MM.1S (cell line): ENCODE measurements around the gene KIAA1755.

Source experiments
- CTCF ChIP-seq: fragments of 300-600 bp; sonication (generic); IDR thresholded peaks from 2 replicates; pipeline ENCODE4 v1.5.1; 2016; ENCODE audit warnings: antibody characterized with exemption, low read length, mixed read lengths
- EZH2 ChIP-seq: fragments of 300-600 bp; sonication (generic); optimal IDR thresholded peaks from 2 replicates; pipeline ENCODE3; 2017; ENCODE audit warnings: low read depth, mild to moderate bottlenecking, antibody characterized with exemption, low read length, mixed read lengths
- EZH2phosphoT487 ChIP-seq: fragments of 300-600 bp; sonication (generic); IDR thresholded peaks from 2 replicates; pipeline ENCODE4 v1.6.1; 2018; ENCODE audit warnings: antibody characterized with exemption, low read length

DNA sequence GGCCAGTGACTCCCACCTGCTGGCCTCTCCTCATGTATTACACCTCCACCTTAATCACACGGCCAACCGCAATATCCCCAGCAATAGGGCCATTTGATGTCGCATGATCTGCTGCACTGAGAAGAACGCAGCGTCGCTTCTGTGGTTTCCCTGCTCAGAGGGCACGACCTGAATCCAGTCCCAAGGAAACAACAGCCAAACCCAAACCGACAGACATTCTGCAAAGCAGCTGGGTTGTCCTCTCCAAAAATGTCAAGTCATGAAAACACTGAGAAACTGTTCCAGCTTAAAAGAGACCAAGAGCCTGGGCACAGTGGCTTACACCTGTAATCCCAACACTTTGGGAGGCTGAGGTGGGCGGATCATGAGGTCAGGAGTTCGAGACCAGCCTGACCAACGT, 35.9 kb upstream of the KIAA1755 start:
- TF ChIP-seq CTCF (no peak), EZH2 (no peak), EZH2phosphoT487 (no peak)
